Endothelial cell of umbilical vein (primary cell): Measurements from ENCODE around the gene SMAD5. TPM values are rescaled to one million over a fixed set of nuclear protein-coding genes. Genes with fewer than 3 reads are reported as not detected.
A peak's percentile ranks its signal among the peaks of the same experiment; 100 is the strongest.

Experiments
- BruUV-seq: library from RNA; stranded (reverse); fragments of 400-500 nt; replicated peaks from 2 replicates; lab custom pipeline; 2021; lab: Mats Ljungman, UMichigan
- CTCF ChIA-PET: fragments of 300-600, 350-600 bp; sonication (Branson Sonifier 250); formaldehyde crosslinking; loops from one replicate; lab custom pipeline; 2021; ENCODE audit warnings: antibody characterized with exemption, inconsistent platforms; lab: Charles Lee
- POLR2A ChIA-PET: fragments of 300-600, 350-600 bp; sonication (Branson Sonifier 250); formaldehyde crosslinking; loops from one replicate; lab custom pipeline; 2021; ENCODE audit warnings: antibody characterized with exemption, inconsistent platforms; lab: Charles Lee
- DNase-seq: peaks from one replicate; pipeline ENCODE4 v3.0.0-alpha.2; 2011; ENCODE audit warnings: low read depth, low spot score
- FAIRE-seq: peaks from 2 replicates; lab custom pipeline; 2011; peaks lifted over from hg19 to GRCh38; lab: Jason Lieb, UNC
- H2AFZ ChIP-seq: 2 replicates; pipeline ENCODE4 v1.6.0; 2012; ENCODE audit warnings: low read depth, low read length, control low read depth, inconsistent platforms
- H3K27ac ChIP-seq: 2 replicates; pipeline ENCODE4 v1.5.1; 2011; ENCODE audit warnings: low read depth, mild to moderate bottlenecking, control low read depth, low read length, moderate library complexity; ENCODE audit not compliant: insufficient read depth
- H3K27me3 ChIP-seq, 2 experiments: 2 replicates each; pipeline versions ENCODE4 v1.6.0 to v1.6.1; 2011; ENCODE audit warnings: low read length in 2 of 2, mixed read lengths in 1 of 2; ENCODE audit not compliant: control insufficient read depth in 2 of 2, insufficient read depth in 2 of 2
- H3K36me3 ChIP-seq, 2 experiments: 2 replicates in 1 of 2; 3 replicates in 1 of 2; pipeline ENCODE4 v1.5.1; 2011; ENCODE audit warnings: low read length in 2 of 2, mild to moderate bottlenecking in 1 of 2, moderate library complexity in 1 of 2; ENCODE audit not compliant: control insufficient read depth in 2 of 2, insufficient read depth in 2 of 2; ENCODE audit errors: extremely low read depth in 1 of 2
- H3K4me1 ChIP-seq: 3 replicates; pipeline ENCODE4 v1.5.1; 2011; ENCODE audit warnings: mild to moderate bottlenecking, low read length; ENCODE audit not compliant: control insufficient read depth, insufficient read depth; ENCODE audit errors: extremely low read depth
- H3K4me2 ChIP-seq: 2 replicates; pipeline ENCODE4 v1.6.1; 2011; ENCODE audit warnings: low read length, control low read depth, mixed read lengths; ENCODE audit not compliant: insufficient read depth
- H3K4me3 ChIP-seq, 3 experiments: fragments of 200-600 bp in 1 of 3; sonication (generic), shearing (Covaris generic) in 1 of 3; replicated peaks in 1 of 3; 2 replicates each; pipeline ENCODE4 v1.5.1; 2011 to 2016; ENCODE audit warnings: control low read depth in 3 of 3, low read length in 3 of 3, mild to moderate bottlenecking in 2 of 3, inconsistent platforms in 1 of 3, low read depth in 1 of 3, moderate library complexity in 1 of 3; ENCODE audit not compliant: insufficient read depth in 1 of 3
- H3K79me2 ChIP-seq: 2 replicates; pipeline ENCODE4 v1.6.0; 2012; ENCODE audit warnings: low read length, inconsistent platforms; ENCODE audit not compliant: control insufficient read depth, insufficient read depth
- H3K9ac ChIP-seq: replicated peaks from 2 replicates; pipeline ENCODE3; 2011; ENCODE audit warnings: low read length, control low read depth; ENCODE audit not compliant: insufficient read depth; ENCODE audit errors: extremely low read depth
- H3K9me1 ChIP-seq: replicated peaks from 3 replicates; pipeline ENCODE4 v1.6.0; 2011; ENCODE audit warnings: mild to moderate bottlenecking, low read length; ENCODE audit not compliant: control insufficient read depth, insufficient read depth; ENCODE audit errors: extremely low read depth
- H3K9me3 ChIP-seq: replicated peaks from 2 replicates; pipeline ENCODE4 v1.5.1; 2012; ENCODE audit warnings: low read length, inconsistent platforms; ENCODE audit not compliant: control insufficient read depth, insufficient read depth
- H4K20me1 ChIP-seq: replicated peaks from 2 replicates; pipeline ENCODE3; 2011; ENCODE audit warnings: mild to moderate bottlenecking, low read length; ENCODE audit not compliant: control insufficient read depth, insufficient read depth; ENCODE audit errors: extremely low read depth
- CTCF ChIP-seq, 2 donors: IDR thresholded peaks; 1 replicate in 1 of 2; 2 replicates in 1 of 2; pipeline ENCODE4 v1.5.1; 2011; ENCODE audit warnings: low read length in 2 of 2, mild to moderate bottlenecking in 2 of 2, moderate library complexity in 2 of 2, control low read depth in 1 of 2, inconsistent platforms in 1 of 2, low read depth in 1 of 2; ENCODE audit not compliant: insufficient read depth in 1 of 2; ENCODE audit errors: extremely low read depth in 1 of 2
- EZH2 ChIP-seq: IDR thresholded peaks from 2 replicates; pipeline ENCODE4 v1.6.1; 2012; ENCODE audit warnings: borderline replicate concordance, low read depth, mild to moderate bottlenecking, moderate library complexity, low read length, inconsistent platforms; ENCODE audit not compliant: severe bottlenecking
- GATA2 ChIP-seq: IDR thresholded peaks from 2 replicates; pipeline ENCODE4 v1.7.0; 2011; ENCODE audit warnings: low read depth, mild to moderate bottlenecking, moderate library complexity, mixed read lengths, low read length; ENCODE audit not compliant: insufficient read length, insufficient read depth
- JUN ChIP-seq: IDR thresholded peaks from 2 replicates; pipeline ENCODE4 v1.6.1; 2011; ENCODE audit warnings: borderline replicate concordance, low read depth; ENCODE audit not compliant: insufficient read length, insufficient read depth
- MAX ChIP-seq: IDR thresholded peaks from 2 replicates; pipeline ENCODE4 v1.6.1; 2011; ENCODE audit not compliant: insufficient read depth, insufficient read length
- MYC ChIP-seq: IDR thresholded peaks from one replicate; pipeline ENCODE4 v1.6.1; 2011; ENCODE audit warnings: mild to moderate bottlenecking, low read depth, low read length
- POLR2A ChIP-seq: IDR thresholded peaks from 2 replicates; pipeline ENCODE4 v1.6.1; 2012; ENCODE audit warnings: low read depth, mild to moderate bottlenecking, control low read depth, low read length
- POLR2AphosphoS5 ChIP-seq: IDR thresholded peaks from 2 replicates; pipeline ENCODE4 v1.6.1; 2012; ENCODE audit warnings: low read depth, mild to moderate bottlenecking, control low read depth, low read length, moderate library complexity; ENCODE audit not compliant: insufficient read depth
- dilution Hi-C: fragments of 300-500 bp; cut with MboI; formaldehyde crosslinking; loops from one replicate; pipeline ENCODE4 v1.15.0; 2019; ENCODE audit warnings: low sequenced_read_pairs; ENCODE audit not compliant: extremely low pct_ligation_motif_present
- intact Hi-C: fragments of 100-400 bp; cut with micrococcal nuclease; formaldehyde crosslinking; loops from one replicate; pipeline ENCODE4 v1.10.0; 2022
- polyA plus RNA-seq, 4 experiments: library from polyadenylated mRNA; depleted of rRNA in 3 of 4; stranded (reverse) in 3 of 4; unstranded in 1 of 4; fragments of >200 nt; gene quantifications; 2 replicates each; pipeline versions ENCODE4 v1.2.1 to v1.2.3, GENCODE V29; 2011 to 2012; ENCODE audit warnings: missing spikeins in 1 of 4
- total RNA-seq: library from RNA; stranded (reverse); gene quantifications from 2 replicates; pipeline ENCODE4 v1.2.3, GENCODE V29; 2021

The SMAD5 gene
- total and polyA plus RNA-seq, 2 donors (not counting 3 experiments of a cell fraction or from before 2014, with no cell fraction given): 26.0 to 66.0 TPM

GRCh38 chr5:136191304-136192014, 58.8 kb downstream of the SMAD5 start:
- Histone ChIP-seq H3K4me2 (peak overlapping the region; percentile 3), H3K9ac (no peak overlapping the region), H3K9me1 (no peaks in the 10 kb centered on the region), H2AFZ (no peak overlapping the region), H4K20me1 (no peaks in the 10 kb centered on the region), H3K36me3 (no peaks in the 10 kb centered on the region), H3K4me3 (peak overlapping the region in 1 of 3 experiments; percentile 10), H3K79me2 (no peaks in the 10 kb centered on the region), H3K4me1 (peaks cover 4% of the 10 kb centered on the region), H3K9me3 (no peaks in the 10 kb centered on the region), H3K27me3 (peaks cover 35 to 43% of the 10 kb centered on the region in 2 experiments), H3K27ac (no peak overlapping the region)
- intact Hi-C loops (loop anchor here (5.0 kb wide), 1 partner anchor 59 kb away; the partner anchor contains the start of gene SMAD5), dilution Hi-C loops (no loop called here)
- POLR2A ChIA-PET: no interaction called here
- DNase-seq (peak; percentile 35), FAIRE-seq (peak; percentile 37)
- CTCF ChIA-PET: no interaction called here
- TF ChIP-seq POLR2AphosphoS5: no peak
- TF ChIP-seq MYC: no peak
- TF ChIP-seq CTCF (IDR thresholded peaks at IDR 0.05; ENCODE audit: extremely low read depth in 1 of 2, insufficient read depth in 1 of 2, low read depth in 1 of 2, low read length in 2 of 2): no peak
- TF ChIP-seq MAX: no peak
- TF ChIP-seq GATA2: no peak
- no peak for TF ChIP-seq POLR2A
- no peak for TF ChIP-seq JUN
- peak; percentile 97 for TF ChIP-seq EZH2
- no TSS peak for BruUV-seq
